Epithelial cell of proximal tubule (primary cell): ENCODE results near the gene STXBP5. TPM values are rescaled to one million over a fixed set of nuclear protein-coding genes. Genes with fewer than 3 reads are reported as not detected.

ENCODE experiments used
- DNase-seq: peaks from one replicate; pipeline ENCODE4 v3.0.0-alpha.2; 2011; ENCODE audit warnings: low read depth
- H3K4me3 ChIP-seq: 2 replicates; pipeline ENCODE4 v1.5.1; 2011; ENCODE audit warnings: low read depth, mild to moderate bottlenecking, low read length
- CTCF ChIP-seq: conservative IDR thresholded peaks from 2 replicates; pipeline ENCODE4 v1.5.1; 2012; ENCODE audit warnings: low read depth, mild to moderate bottlenecking, low read length
- total RNA-seq: library from RNA; depleted of rRNA; stranded (reverse); fragments of >200 nt; gene quantifications from 2 replicates; pipeline ENCODE4 v1.2.3, GENCODE V29; 2015

Gene STXBP5
- total RNA-seq, 1 donor from 2014 or later: 16.3 TPM

DNA sequence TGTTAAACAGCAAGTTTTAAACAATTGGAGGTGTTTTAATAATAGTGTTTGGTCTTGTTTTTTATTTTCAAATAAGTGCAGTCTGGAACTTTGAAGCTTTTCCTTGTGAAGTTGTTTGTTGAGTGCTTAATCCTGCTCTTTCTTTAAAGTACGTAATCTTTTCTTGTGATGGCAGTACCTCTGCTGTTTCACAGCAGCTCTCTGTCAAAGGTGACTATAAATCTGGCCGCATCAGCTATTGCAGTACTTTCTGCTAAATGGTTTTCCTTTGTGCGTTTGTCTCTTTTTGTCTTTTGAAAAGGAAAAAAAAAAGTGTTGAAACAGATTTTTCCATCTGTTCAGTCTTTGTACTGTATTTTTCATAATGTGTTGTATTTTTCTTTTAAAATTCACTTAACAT is 12.7 kb downstream of the STXBP5 start:
- no peak overlapping the region for H3K4me3 ChIP-seq
- no peak for TF ChIP-seq CTCF
- no peak for DNase-seq

DNA sequence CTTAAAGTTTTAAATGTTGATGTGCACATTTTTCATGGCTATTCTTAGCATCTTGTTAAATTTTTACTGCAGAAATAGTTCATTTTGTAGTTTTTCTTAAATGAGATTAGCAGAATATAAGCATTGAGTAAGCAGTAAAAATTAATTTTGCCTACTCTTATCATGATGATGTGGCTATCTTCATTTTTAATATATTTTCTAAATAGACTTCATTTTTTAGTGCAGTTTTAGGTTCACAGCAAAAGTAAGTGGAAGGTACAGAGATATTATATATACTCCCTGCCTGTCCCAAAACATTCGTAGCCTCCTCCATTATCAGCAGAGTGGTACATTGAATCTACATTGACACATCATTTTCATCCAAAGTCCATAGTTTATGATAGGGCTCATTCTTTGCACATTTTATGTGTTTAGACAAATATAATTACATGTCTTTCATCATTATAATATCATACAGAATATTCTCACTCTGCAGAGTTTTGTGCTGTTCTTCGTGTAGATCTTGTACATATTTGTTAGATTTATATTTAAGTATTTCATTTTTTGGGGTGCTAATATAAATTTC is 13.7 kb downstream of the STXBP5 start:
- TF ChIP-seq CTCF: no peak
- H3K4me3 ChIP-seq: no peak overlapping the region
- DNase-seq: no peak

- TF ChIP-seq CTCF: no peak
- DNase-seq: no peak
- H3K4me3 ChIP-seq: no peak overlapping the region
Observed at GRCh38 chr6:147218797-147219196, 14.6 kb downstream of the STXBP5 start.

DNA sequence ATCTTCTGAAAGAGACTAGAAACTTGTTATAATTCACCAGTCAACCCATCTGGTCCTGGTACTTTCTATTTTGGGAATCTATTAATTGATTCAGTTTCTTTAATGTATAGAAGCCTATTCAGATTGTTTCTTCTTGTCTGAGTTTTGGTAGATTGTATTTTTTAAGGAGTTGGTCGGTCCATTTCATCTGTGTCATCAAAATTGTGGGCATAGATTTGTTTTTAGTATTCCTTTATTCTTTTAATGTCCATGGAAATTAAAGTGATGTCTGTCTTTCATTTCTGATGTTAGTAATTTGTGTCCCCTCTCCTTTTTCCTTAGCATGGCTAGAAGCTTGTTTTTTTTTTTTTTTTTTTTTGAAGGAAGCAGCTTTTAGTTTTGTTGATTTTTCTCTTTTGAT is 15.2 kb downstream of the STXBP5 start:
- no peak for DNase-seq
- TF ChIP-seq CTCF: no peak

DNA sequence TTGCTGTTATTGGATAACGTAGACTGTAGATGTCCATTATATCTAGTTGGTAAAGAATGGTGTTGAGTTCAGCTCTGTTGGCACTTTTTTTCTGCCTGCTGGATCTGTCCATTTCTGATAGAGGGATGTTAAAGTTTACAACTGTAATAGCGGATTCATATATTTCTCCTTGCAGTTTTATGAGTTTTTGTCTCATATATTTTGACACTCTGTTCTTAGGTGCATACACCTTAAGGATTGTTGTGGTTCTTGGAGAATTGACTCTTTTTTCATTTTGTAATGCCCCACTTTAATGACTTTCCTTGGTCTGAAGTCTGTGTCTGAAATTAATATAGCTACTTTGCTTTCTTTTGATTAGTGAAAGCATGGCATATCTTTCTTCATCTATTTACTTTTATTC is 16.1 kb downstream of the STXBP5 start:
- no peak for TF ChIP-seq CTCF
- no peak overlapping the region for H3K4me3 ChIP-seq
- DNase-seq: no peak

More for the DNA sequence above, 15.2 kb downstream of the STXBP5 start:
- no peak overlapping the region for H3K4me3 ChIP-seq

DNA sequence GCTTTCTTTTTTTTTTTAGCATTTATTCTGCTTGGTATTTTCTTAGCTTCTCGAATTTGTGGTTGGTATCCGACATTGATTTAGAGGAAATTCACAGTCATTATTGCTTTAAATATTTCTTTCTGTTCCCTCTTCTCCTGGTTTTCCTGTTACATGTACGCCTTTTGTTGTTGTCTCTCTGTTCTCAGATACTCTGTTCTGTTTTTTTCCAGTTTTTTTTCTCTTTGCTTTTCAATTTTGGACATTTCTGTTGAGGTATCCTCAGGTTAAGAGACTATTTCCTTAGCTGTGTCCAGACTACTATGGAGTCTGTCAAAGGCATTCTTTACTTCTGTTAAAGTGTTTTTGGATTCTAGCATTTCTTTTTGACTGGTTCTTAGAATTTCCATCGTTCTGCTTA is 17.5 kb downstream of the STXBP5 start:
- TF ChIP-seq CTCF: no peak
- H3K4me3 ChIP-seq: no peak overlapping the region
- no peak for DNase-seq

- peak; percentile 64 for TF ChIP-seq CTCF
- no peak for DNase-seq
Observed at GRCh38 chr6:147222160-147222838, 18.1 kb downstream of the STXBP5 start.

More at GRCh38 chr6:147222160-147222838, 18.1 kb downstream of the STXBP5 start:
- no peak overlapping the region for H3K4me3 ChIP-seq
